D721Med (cell line): ENCODE measurements around the gene PLEKHS1.

Experiments used
- DNase-seq: peaks from one replicate; pipeline ENCODE4 v3.0.0; 2011; ENCODE audit warnings: low spot score; ENCODE audit not compliant: insufficient read length
- FAIRE-seq: peaks from 2 replicates; lab custom pipeline; 2011; peaks lifted over from hg19 to GRCh38; lab: Jason Lieb, UNC
- TF ChIP-seq, protein P1 (sequence below): IDR thresholded peaks from 2 replicates; pipeline ENCODE4 v1.5.1; 2012; ENCODE audit warnings: mild to moderate bottlenecking, control low read depth; ENCODE audit not compliant: insufficient read depth; ENCODE audit errors: missing control alignments

PLEKHS1 gene

DNA sequence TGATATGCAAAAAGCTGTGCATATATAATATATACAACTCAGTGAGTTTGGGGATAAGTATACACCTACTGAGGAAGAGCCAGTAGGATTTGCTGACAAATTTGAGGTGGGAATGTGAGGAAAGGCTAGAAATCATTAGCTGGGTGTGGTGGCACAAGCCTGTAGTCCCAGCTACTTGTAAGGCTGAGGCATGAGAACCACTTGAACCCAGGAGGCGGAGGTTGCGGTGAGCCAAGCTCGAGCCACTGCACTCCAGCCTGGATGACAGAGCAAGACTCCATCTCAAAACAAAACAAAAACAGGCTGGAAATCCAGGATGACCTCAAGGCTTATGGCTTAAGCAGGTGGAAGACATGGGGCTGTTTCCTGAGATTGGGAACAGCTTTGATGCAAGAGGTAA lies 10.6 kb upstream of the PLEKHS1 start:
- TF ChIP-seq, protein P1, sequence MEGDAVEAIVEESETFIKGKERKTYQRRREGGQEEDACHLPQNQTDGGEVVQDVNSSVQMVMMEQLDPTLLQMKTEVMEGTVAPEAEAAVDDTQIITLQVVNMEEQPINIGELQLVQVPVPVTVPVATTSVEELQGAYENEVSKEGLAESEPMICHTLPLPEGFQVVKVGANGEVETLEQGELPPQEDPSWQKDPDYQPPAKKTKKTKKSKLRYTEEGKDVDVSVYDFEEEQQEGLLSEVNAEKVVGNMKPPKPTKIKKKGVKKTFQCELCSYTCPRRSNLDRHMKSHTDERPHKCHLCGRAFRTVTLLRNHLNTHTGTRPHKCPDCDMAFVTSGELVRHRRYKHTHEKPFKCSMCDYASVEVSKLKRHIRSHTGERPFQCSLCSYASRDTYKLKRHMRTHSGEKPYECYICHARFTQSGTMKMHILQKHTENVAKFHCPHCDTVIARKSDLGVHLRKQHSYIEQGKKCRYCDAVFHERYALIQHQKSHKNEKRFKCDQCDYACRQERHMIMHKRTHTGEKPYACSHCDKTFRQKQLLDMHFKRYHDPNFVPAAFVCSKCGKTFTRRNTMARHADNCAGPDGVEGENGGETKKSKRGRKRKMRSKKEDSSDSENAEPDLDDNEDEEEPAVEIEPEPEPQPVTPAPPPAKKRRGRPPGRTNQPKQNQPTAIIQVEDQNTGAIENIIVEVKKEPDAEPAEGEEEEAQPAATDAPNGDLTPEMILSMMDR, result no peak
- DNase-seq (no peak), FAIRE-seq (no peak)

DNA sequence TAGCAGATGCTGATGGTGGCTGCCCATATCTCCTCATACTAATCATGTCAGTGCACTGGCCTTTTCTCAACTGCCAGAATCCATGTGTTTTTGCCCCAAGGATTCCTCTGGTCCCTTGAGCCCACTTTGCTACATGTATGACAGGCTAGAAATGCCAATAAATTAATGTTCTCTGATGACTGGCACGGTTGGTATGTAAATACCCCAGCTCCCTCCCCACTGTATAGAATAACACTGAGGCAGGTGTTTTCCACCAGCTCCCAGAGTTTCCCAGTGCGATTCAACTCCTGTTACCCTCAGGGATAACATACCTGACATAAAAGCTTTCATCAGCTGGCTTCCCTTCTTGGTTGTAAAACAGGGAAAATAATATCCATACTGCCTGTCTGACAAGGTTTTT lies 9.0 kb upstream of the PLEKHS1 start:
- no peak for DNase-seq
- no peak for FAIRE-seq
- TF ChIP-seq, protein P1, result no peak

DNA sequence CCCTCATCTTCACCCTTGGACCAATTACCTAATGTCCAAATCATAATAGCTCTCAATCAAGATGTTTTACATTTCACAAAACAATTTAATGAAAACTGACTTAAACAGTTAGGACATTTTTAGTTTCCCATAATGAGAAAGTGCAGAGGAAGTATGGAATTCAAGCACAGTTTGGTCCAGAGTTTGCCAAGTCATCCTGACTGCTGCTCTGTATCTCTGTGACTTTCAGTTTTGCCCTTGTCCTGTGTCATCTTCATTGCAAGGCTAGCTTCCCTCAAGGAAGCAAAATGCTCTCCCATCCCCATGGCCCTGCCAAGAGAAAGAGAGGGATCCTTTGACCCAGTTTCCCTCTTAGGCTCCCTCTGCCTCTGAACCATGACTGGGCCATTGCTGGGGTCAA lies 7.9 kb upstream of the PLEKHS1 start:
- TF ChIP-seq, protein P1, result no peak
- DNase-seq, result no peak
- no peak for FAIRE-seq

DNA sequence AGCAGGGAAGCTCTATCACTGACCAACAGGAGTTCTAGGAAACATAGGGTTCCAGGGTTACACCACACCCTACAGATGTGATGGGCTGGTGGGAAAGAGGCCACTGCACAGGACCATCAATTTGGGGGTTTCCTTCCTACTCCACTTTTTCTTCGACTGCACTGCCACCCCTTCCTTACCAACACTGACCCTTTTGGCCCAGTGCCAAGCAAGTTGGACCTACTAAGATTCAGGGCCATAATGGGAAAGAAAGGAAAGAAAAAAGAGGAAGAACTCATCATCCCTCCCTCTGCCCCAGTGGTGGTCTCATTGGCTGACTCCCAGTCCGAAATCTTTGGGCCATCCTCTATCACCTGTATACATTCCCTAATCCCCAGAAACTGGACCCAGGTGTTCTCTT lies 6.1 kb upstream of the PLEKHS1 start:
- no peak for FAIRE-seq
- DNase-seq, result no peak
- TF ChIP-seq, protein P1, result no peak

DNA sequence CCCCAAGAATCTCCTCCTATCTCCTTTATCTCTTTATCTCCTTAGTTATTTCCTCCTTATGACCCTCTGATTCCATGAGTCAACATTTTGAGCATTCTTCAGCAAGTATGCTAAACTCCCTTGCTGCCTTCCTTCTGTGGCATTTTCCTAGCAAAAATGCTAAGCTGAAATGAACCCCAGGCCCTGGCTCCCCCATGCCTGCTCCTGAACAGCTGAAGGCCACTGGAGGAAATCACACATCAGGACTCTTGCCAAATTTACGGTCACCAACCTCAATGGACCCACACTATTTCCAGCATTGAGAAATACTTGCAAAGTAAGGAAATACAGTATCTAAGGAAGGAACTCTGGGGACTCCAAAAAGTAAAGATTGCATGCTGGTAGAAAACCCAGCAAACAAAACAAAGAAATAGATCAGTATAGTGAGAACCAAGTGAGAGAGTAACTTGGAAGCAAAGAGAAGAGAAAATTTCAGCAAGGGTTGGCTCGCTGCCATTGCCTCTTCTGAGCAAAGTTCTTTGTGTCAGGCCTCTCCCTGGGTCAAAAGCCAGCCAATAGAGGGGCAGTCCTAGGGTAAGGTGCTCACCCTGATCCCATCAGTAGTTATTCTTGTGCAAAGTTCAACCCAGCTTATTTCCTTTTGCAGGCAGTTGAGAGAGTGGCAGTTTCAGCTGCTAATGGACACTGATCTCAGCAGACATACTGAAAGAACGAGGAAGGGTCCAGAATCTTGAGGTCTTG lies 5.1 kb upstream of the PLEKHS1 start:
- DNase-seq (no peak), FAIRE-seq (no peak)
- TF ChIP-seq, protein P1, result no peak

DNA sequence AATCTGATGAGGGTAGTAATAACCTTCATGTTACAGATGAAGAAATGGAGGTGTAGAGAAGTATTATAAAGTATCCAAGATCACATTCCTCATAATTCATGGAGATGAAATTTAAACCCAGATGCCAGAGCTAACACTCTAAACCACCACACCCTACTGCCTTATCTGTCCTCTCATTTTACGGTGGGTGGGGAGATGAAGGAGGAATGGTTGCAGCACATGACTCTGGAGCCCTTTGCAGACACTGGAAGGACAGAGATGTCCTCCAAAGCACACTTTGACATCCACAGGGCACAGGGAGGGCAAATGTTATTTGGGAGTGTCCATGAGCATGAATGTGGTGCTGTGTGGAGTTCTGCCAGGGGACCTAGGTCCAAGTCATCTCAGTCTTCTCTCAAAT lies 1.1 kb downstream of the PLEKHS1 start:
- TF ChIP-seq, protein P1, result no peak
- no peak for FAIRE-seq
- no peak for DNase-seq

DNA sequence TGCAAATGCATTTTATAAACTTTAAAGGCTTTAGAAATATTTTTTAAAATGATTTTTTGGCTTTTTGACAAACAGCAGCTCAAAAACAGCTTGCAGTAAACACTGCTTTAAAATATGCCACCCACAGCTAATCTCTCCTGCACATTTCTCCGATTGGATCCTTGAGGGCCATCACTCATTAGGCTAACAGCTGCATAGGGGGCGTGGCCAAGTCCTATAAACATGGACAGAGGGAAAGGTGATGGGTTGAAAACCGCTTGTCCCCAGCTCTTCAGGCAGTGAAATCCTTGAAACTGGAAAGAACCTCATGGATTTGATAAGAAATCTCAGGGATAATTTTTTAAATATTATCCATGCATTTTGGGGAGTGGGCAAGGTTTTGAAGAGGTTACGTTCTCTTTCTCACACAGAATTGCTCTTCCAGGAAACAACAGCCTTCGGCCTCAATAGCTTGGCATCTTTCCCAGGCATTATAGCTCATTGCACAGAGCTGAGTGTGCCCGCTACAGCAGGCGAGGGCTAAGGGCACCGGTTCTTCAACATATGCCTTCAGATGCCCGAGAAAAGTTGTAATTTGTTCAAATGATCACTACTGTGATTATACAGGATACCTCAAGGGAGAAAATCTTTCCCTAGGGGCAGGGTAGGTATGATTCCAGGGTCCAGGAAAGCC lies 1.7 kb downstream of the PLEKHS1 start:
- no peak for DNase-seq
- FAIRE-seq, result no peak

More for the DNA sequence above, 1.7 kb downstream of the PLEKHS1 start:
- TF ChIP-seq, protein P1, result no peak
